Body of pancreas (tissue), 4 donors: ENCODE results near the gene CPSF3.

Experiments
- POLR2A ChIP-seq, 3 donors: fragments of 450-650 bp; IDR thresholded peaks; one replicate each; pipeline ENCODE4 v1.6.1; 2016; ENCODE audit warnings: antibody characterized with exemption in 3 of 3, mild to moderate bottlenecking in 2 of 3
- TF ChIP-seq, protein P1 (sequence below), 7 experiments: fragments of 450-650 bp in 4 of 7; fragments of 200-600 bp in 3 of 7; sonication (generic) in 3 of 7; IDR thresholded peaks; one replicate each; pipeline ENCODE4 v1.5.1; 2016 to 2019; ENCODE audit warnings: antibody characterized with exemption in 7 of 7

DNA sequence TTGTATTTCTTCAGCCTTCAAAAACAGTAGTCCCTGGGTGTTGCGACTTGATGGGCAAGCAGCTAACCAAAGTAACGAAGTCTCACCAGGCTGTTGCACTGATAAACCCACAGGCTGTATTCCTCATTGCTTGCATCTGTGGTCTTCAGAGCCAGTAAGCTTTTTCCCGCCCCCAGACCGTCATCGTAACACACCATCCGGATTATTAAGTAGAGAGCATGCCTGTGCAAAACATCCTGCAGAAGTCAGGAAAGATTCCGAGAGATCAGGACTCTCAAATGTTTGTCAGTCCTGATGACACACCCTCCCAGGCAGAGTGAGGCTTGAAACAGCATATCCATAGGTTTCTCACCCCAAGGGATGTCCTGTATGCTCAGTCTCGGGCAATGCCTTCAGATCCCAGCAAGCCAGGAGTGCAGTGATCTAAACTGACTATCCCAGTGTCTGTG, 16.1 kb upstream of the CPSF3 start:
- TF ChIP-seq, protein P1, sequence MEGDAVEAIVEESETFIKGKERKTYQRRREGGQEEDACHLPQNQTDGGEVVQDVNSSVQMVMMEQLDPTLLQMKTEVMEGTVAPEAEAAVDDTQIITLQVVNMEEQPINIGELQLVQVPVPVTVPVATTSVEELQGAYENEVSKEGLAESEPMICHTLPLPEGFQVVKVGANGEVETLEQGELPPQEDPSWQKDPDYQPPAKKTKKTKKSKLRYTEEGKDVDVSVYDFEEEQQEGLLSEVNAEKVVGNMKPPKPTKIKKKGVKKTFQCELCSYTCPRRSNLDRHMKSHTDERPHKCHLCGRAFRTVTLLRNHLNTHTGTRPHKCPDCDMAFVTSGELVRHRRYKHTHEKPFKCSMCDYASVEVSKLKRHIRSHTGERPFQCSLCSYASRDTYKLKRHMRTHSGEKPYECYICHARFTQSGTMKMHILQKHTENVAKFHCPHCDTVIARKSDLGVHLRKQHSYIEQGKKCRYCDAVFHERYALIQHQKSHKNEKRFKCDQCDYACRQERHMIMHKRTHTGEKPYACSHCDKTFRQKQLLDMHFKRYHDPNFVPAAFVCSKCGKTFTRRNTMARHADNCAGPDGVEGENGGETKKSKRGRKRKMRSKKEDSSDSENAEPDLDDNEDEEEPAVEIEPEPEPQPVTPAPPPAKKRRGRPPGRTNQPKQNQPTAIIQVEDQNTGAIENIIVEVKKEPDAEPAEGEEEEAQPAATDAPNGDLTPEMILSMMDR (IDR thresholded peaks at IDR 0.05), result no peak
- TF ChIP-seq POLR2A (IDR thresholded peaks at IDR 0.05), result no peak
